Body of pancreas (tissue), 4 donors: ENCODE results near the gene TSC22D2. TPM values are rescaled to one million over a fixed set of nuclear protein-coding genes. Genes with fewer than 3 reads are reported as not detected.

Source experiments
- ATAC-seq: fragments of 150-250 bp; one replicate; pipeline ENCODE4 v1.9.1; 2016
- DNase-seq, 4 donors: peaks; one replicate each; pipeline ENCODE4 v3.0.0-alpha.2; 2019
- H3K27ac ChIP-seq, 4 donors: fragments of 200-600 bp; sonication (generic); 1 replicate in 3 of 4; 2 replicates in 1 of 4; pipeline versions ENCODE4 v1.5.1 to v1.6.1; 2016 to 2019; ENCODE audit warnings: mild to moderate bottlenecking in 1 of 4, mixed read lengths in 1 of 4, moderate library complexity in 1 of 4
- H3K27me3 ChIP-seq, 2 donors: fragments of 200-600 bp; sonication (generic); one replicate each; pipeline ENCODE4 v1.6.0; 2016; ENCODE audit warnings: mild to moderate bottlenecking in 1 of 2
- H3K36me3 ChIP-seq, 2 donors: fragments of 200-600 bp; sonication (generic); replicated peaks in 1 of 2; 2 replicates each; pipeline ENCODE4 v1.5.1; 2016; ENCODE audit warnings: low read depth in 2 of 2; ENCODE audit not compliant: insufficient read depth in 1 of 2
- H3K4me1 ChIP-seq: fragments of 200-600 bp; sonication (generic); one replicate; pipeline ENCODE4 v1.6.0; 2016
- H3K4me3 ChIP-seq, 2 donors: fragments of 200-600 bp; sonication (generic); 1 replicate in 1 of 2; 2 replicates in 1 of 2; pipeline ENCODE4 v1.5.1; 2016 to 2019
- H3K9me3 ChIP-seq, 3 donors: fragments of 200-600 bp; sonication (generic); 1 replicate in 2 of 3; 2 replicates in 1 of 3; pipeline ENCODE4 v1.5.1; 2016
- POLR2A ChIP-seq, 3 donors: fragments of 450-650 bp; IDR thresholded peaks; one replicate each; pipeline ENCODE4 v1.6.1; 2016; ENCODE audit warnings: antibody characterized with exemption in 3 of 3, mild to moderate bottlenecking in 2 of 3
- WGBS, 2 donors: methylation state at CpG; one replicate each; pipeline ENCODE4 v1.1.5; 2017; 5-methylcytosine and 5-hydroxymethylcytosine counted together
- intact Hi-C: fragments of 100-400 bp; cut with DNase I; formaldehyde crosslinking; loops from one replicate; pipeline ENCODE4 v1.15.1; 2023
- total RNA-seq, 2 donors: library from RNA; depleted of rRNA; stranded (reverse); fragments of >200 nt; gene quantifications; one replicate each; pipeline ENCODE4 v1.1.0, GENCODE V29; 2016
- TF ChIP-seq, protein P1 (sequence below), 7 experiments: fragments of 450-650 bp in 4 of 7; fragments of 200-600 bp in 3 of 7; sonication (generic) in 3 of 7; IDR thresholded peaks; one replicate each; pipeline ENCODE4 v1.5.1; 2016 to 2019; ENCODE audit warnings: antibody characterized with exemption in 7 of 7

TSC22D2 gene
- total RNA-seq, 2 donors from 2014 or later: 9.1 to 15.8 TPM

DNA sequence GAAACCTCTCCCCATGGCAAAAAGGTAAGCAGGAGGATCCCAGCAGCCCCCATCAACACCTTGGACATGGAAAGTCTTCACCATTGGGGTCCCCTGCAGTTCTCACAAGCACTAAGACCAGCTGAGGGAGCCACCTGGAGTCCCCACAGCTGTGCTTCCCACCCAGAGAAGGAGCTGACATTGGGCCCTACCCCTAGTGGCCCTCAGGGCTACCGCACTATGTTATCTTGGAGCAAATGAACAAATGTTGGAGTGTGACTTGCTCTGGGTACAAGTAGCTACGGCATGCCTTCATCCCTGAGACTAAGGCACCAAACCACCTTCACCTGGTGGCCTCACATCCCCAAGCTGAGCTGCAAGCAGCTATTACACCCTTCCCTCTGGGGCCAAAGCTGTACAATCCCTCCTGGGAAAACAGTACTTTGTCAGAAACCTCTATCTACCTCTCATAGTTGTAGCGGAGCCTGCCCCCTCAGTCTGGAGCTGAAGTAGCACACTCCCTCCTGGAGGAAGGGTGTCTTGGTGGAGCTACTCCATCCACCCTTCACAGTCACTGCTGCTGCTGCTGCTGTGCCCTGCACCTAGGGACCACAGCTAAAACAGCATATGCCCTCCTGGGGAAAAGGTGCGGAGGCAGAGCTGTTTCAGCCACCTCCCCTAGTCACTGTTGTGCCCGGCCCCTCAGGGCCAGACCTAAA is 95.5 kb downstream of the TSC22D2 start:
- no peaks in the 10 kb centered on the region for H3K36me3 ChIP-seq
- no peak overlapping the region for H3K27ac ChIP-seq
- no peak for TF ChIP-seq POLR2A (IDR thresholded peaks at IDR 0.05)
- TF ChIP-seq, protein P1, sequence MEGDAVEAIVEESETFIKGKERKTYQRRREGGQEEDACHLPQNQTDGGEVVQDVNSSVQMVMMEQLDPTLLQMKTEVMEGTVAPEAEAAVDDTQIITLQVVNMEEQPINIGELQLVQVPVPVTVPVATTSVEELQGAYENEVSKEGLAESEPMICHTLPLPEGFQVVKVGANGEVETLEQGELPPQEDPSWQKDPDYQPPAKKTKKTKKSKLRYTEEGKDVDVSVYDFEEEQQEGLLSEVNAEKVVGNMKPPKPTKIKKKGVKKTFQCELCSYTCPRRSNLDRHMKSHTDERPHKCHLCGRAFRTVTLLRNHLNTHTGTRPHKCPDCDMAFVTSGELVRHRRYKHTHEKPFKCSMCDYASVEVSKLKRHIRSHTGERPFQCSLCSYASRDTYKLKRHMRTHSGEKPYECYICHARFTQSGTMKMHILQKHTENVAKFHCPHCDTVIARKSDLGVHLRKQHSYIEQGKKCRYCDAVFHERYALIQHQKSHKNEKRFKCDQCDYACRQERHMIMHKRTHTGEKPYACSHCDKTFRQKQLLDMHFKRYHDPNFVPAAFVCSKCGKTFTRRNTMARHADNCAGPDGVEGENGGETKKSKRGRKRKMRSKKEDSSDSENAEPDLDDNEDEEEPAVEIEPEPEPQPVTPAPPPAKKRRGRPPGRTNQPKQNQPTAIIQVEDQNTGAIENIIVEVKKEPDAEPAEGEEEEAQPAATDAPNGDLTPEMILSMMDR (IDR thresholded peaks at IDR 0.05): no peak
- WGBS, 2 donors: 90% methylated on average over 4 to 5 of the region's 5 CpGs
- no peak overlapping the region for H3K4me3 ChIP-seq
- intact Hi-C loops: no loop called here
- no peaks in the 10 kb centered on the region for H3K4me1 ChIP-seq
- DNase-seq: no peak
- no peak for ATAC-seq
- H3K27me3 ChIP-seq: no peaks in the 10 kb centered on the region
- peaks cover 0 to 6% (median 0%) of the 10 kb centered on the region in 3 donors for H3K9me3 ChIP-seq

DNA sequence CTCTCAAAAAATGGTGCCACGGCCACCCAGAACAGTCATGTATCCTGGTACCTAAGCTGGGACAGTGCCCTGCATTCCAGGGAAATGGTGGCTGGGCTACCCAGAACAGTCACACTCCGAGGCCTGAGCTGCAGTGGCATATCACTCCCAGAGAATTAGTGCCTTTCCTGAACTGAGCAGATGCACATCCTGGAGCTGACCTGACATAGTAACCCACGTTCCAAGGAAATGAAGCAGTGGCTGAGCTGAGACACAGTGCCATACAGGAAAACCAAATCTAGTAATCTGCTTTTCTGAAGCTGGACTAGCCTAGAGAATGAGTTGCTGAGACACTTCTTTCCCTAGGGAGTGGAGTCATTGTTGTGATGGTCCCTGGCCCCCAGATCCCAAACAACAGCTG is 96.4 kb downstream of the TSC22D2 start:
- H3K27me3 ChIP-seq: no peaks in the 10 kb centered on the region
- no peaks in the 10 kb centered on the region for H3K4me1 ChIP-seq
- H3K9me3 ChIP-seq: peaks cover 0 to 6% (median 0%) of the 10 kb centered on the region in 3 donors
- no peak for ATAC-seq
- H3K27ac ChIP-seq: no peak overlapping the region
- no peak overlapping the region for H3K4me3 ChIP-seq
- intact Hi-C loops: no loop called here
- no peak for TF ChIP-seq POLR2A (IDR thresholded peaks at IDR 0.05)
- TF ChIP-seq, protein P1 (IDR thresholded peaks at IDR 0.05): no peak
- WGBS, 2 donors: 76 to 83% methylated on average over 3 of the region's 3 CpGs
- H3K36me3 ChIP-seq: no peaks in the 10 kb centered on the region
- no peak for DNase-seq

DNA sequence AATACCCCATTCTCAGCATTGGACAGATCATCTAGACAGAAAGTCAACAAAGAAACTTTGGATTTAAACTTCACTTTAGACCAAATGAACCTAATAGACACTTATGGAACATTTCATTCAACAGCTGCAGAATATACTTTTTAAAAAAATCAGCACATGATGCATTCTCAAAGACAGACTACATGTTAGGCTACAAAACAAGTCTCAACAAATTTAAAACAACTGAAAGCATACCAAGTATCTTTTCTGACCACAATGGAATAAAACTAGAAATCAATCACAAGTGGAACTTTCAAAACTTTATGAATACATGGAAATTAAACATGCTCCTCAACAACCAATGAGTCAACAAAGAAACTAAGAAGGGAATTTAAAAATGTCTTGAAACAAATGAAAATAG is 100.3 kb downstream of the TSC22D2 start:
- Histone ChIP-seq H3K27ac (no peak overlapping the region), H3K4me1 (no peaks in the 10 kb centered on the region), H3K4me3 (no peak overlapping the region), H3K27me3 (no peaks in the 10 kb centered on the region), H3K9me3 (no peaks in the 10 kb centered on the region), H3K36me3 (no peaks in the 10 kb centered on the region)
- ATAC-seq: no peak
- DNase-seq: no peak
- intact Hi-C loops: no loop called here
- TF ChIP-seq, protein P1 (IDR thresholded peaks at IDR 0.05): no peak
- no peak for TF ChIP-seq POLR2A (IDR thresholded peaks at IDR 0.05)

DNA sequence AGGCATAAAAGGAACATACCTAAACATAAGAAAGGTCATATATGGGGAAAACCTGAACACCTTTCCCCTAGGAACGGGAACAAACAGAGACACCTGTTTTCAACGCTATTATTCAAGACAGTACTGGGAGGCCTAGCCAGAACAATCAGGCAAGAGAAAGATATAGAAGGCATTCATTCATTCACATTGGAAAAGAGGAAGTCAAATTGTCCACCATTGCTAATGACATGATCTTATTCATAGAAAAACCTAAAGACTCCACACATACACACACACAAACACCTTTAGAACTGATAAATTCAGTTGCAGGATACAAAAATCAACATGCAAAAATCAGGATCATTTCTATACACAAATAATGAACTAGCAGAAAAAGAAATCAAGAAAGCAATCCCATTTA is 101.7 kb downstream of the TSC22D2 start:
- TF ChIP-seq POLR2A (IDR thresholded peaks at IDR 0.05): no peak
- TF ChIP-seq, protein P1 (IDR thresholded peaks at IDR 0.05): no peak
- no peaks in the 10 kb centered on the region for H3K36me3 ChIP-seq
- no peak overlapping the region for H3K4me3 ChIP-seq
- no peaks in the 10 kb centered on the region for H3K9me3 ChIP-seq
- 87 to 92% methylated on average over 2 of the region's 2 CpGs for WGBS, 2 donors
- intact Hi-C loops: no loop called here
- H3K4me1 ChIP-seq: no peaks in the 10 kb centered on the region
- DNase-seq (no peak), ATAC-seq (no peak)
- H3K27me3 ChIP-seq: no peaks in the 10 kb centered on the region
- H3K27ac ChIP-seq: no peak overlapping the region
